Upper lobe of left lung (tissue), 6 donors: ENCODE results near the gene DIP2A. TPM values are rescaled to one million over a fixed set of nuclear protein-coding genes. Genes with fewer than 3 reads are reported as not detected.
A peak's percentile ranks its signal among the peaks of the same experiment; 100 is the strongest.

Experiments
- ATAC-seq, 2 donors: fragments of 200-7000 bp; cut with Tn5 transposase; one replicate each; pipeline ENCODE4 v1.9.1; 2022; ENCODE audit warnings: mild to moderate bottlenecking in 2 of 2, moderate library complexity in 2 of 2; ENCODE audit not compliant: low FRiP score in 2 of 2
- DNase-seq, 2 donors: peaks; one replicate each; pipeline ENCODE4 v3.0.0-alpha.2; 2019 to 2020
- H3K27ac ChIP-seq, 4 donors: fragments of 200-600 bp; sonication (generic); one replicate each; pipeline ENCODE4 v1.5.1; 2016 to 2019
- H3K27me3 ChIP-seq, 4 donors: fragments of 200-600 bp; sonication (generic); one replicate each; pipeline ENCODE4 v1.5.1; 2017 to 2019
- H3K36me3 ChIP-seq, 4 donors: fragments of 200-600 bp; sonication (generic); one replicate each; pipeline ENCODE4 v1.5.1; 2016 to 2019
- H3K4me1 ChIP-seq, 4 donors: fragments of 200-600 bp; sonication (generic); one replicate each; pipeline ENCODE4 v1.5.1; 2018 to 2019
- H3K4me3 ChIP-seq, 4 donors: fragments of 200-600 bp; sonication (generic); one replicate each; pipeline ENCODE4 v1.5.1; 2017 to 2019; ENCODE audit warnings: mild to moderate bottlenecking in 2 of 4, moderate library complexity in 1 of 4
- H3K9me3 ChIP-seq, 4 donors: fragments of 200-600 bp; sonication (generic); one replicate each; pipeline ENCODE4 v1.5.1; 2018 to 2019
- EP300 ChIP-seq, 4 donors: sonication (generic); formaldehyde crosslinking; IDR thresholded peaks; one replicate each; pipeline ENCODE4 v1.5.1; 2017; ENCODE audit warnings: antibody characterized with exemption in 4 of 4, control low read depth in 2 of 4
- POLR2A ChIP-seq, 4 donors: fragments of 450-650 bp; IDR thresholded peaks; one replicate each; pipeline ENCODE4 v1.5.1; 2016 to 2017; ENCODE audit warnings: antibody characterized with exemption in 4 of 4, mild to moderate bottlenecking in 2 of 4
- POLR2AphosphoS5 ChIP-seq, 2 donors: sonication (generic); formaldehyde crosslinking; IDR thresholded peaks; one replicate each; pipeline ENCODE4 v1.5.1; 2017; ENCODE audit warnings: antibody characterized with exemption in 2 of 2
- WGBS, 2 donors: methylation state at CpG; one replicate each; pipeline ENCODE4 v1.1.5; 2017 to 2018; 5-methylcytosine and 5-hydroxymethylcytosine counted together
- total RNA-seq, 6 donors: library from RNA; depleted of rRNA in 4 of 6; stranded (reverse); fragments of >200 nt in 4 of 6; gene quantifications; one replicate each; pipeline versions ENCODE4 v1.1.0 to v1.2.1, GENCODE V29; 2016 to 2021
- TF ChIP-seq, protein P1 (sequence below), 6 experiments: fragments of 450-650 bp in 4 of 6; fragments of 200-600 bp in 2 of 6; sonication (generic) in 2 of 6; IDR thresholded peaks; one replicate each; pipeline ENCODE4 v1.5.1; 2016 to 2019; ENCODE audit warnings: antibody characterized with exemption in 6 of 6
- donor health status: DM: no; HTN: no; CAD: no; lungs with moderate emphysema.
- donor health status: DM: no; HTN: yes; CAD: no; lungs with severe emphysema.

Gene DIP2A
- total RNA-seq, 6 donors from 2014 or later: 22.6 to 144 (median 43.0) TPM

DNA sequence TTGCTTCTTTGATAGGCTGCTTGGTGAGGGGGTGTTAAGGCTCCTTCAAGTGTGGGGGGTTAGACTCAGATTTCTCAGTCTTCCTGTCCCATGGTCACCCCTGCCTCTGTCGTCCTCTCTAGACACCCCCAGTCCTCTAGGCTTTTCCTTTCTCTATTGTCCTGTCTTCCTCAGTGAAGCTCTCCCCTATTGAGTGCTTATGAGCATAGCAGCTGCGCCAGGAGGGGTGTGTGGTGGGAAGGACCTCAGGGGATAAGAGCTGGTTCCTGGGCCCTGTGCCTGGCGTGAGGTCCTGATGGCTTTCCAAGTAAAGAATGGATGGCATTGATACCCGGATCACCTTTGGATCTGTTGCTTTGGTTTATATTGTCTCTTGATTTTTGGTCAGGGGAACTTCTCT, 69.1 kb downstream of the DIP2A start:
- H3K36me3 ChIP-seq: peaks cover 0 to 43% (median 13%) of the 10 kb centered on the region in 4 donors
- no peaks in the 10 kb centered on the region for H3K9me3 ChIP-seq
- TF ChIP-seq POLR2AphosphoS5 (IDR thresholded peaks at IDR 0.05) (no peak), POLR2A (IDR thresholded peaks at IDR 0.05) (no peak), EP300 (IDR thresholded peaks at IDR 0.05) (no peak)
- TF ChIP-seq, protein P1, sequence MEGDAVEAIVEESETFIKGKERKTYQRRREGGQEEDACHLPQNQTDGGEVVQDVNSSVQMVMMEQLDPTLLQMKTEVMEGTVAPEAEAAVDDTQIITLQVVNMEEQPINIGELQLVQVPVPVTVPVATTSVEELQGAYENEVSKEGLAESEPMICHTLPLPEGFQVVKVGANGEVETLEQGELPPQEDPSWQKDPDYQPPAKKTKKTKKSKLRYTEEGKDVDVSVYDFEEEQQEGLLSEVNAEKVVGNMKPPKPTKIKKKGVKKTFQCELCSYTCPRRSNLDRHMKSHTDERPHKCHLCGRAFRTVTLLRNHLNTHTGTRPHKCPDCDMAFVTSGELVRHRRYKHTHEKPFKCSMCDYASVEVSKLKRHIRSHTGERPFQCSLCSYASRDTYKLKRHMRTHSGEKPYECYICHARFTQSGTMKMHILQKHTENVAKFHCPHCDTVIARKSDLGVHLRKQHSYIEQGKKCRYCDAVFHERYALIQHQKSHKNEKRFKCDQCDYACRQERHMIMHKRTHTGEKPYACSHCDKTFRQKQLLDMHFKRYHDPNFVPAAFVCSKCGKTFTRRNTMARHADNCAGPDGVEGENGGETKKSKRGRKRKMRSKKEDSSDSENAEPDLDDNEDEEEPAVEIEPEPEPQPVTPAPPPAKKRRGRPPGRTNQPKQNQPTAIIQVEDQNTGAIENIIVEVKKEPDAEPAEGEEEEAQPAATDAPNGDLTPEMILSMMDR (IDR thresholded peaks at IDR 0.05): no peak
- 89 to 98% methylated on average over 4 of the region's 4 CpGs for WGBS, 2 donors
- ATAC-seq: no peak
- H3K27ac ChIP-seq: no peak overlapping the region
- H3K4me3 ChIP-seq: no peak overlapping the region
- H3K27me3 ChIP-seq: no peaks in the 10 kb centered on the region
- DNase-seq: no peak
- H3K4me1 ChIP-seq: no peaks in the 10 kb centered on the region

DNA sequence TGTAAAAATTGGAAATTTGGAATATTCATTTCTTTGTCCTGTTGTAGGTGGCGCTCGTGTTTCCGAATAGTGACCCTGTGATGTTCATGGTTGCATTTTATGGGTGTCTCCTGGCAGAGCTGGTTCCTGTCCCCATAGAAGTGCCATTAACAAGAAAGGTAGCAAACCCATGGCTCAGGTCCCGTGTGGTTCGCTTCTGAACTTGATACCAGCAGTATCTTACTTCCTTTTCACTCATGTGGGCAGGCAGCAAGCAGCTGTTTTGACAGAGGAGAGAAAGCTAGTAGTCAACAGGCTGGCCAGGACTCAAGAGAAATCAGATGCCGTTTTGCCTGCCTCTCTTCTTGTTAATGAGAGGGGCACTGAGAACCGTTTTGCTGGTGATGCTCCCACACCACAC, 73.4 kb downstream of the DIP2A start:
- peaks cover 0 to 67% (median 37%) of the 10 kb centered on the region in 4 donors for H3K36me3 ChIP-seq

DNA sequence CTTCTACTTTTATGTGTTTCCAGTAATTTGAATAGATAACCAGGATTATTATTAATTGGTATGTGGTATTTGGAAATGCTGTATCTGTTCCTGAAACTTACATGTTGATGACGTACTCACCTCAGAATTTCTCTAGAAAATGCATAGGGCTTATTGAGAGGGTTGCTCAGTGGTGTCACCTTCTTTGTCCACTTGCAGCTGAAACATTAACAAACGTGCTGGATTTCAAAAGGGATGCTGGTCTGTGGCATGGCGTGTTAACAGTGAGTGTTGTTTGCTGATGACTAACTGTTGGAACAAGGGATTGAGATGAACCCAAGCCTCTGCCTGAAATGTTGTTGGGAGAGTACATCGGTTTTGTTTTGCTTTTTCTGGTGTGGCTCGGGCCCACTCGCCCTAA, 78.3 kb downstream of the DIP2A start:
- peak overlapping the region in 1 of 4 donors; percentile 24 for H3K27ac ChIP-seq
- ATAC-seq (no peak), DNase-seq (no peak)
- TF ChIP-seq POLR2AphosphoS5 (IDR thresholded peaks at IDR 0.05) (no peak), POLR2A (IDR thresholded peaks at IDR 0.05) (no peak), EP300 (IDR thresholded peaks at IDR 0.05) (no peak)
- TF ChIP-seq, protein P1 (IDR thresholded peaks at IDR 0.05): no peak
- peaks cover 0 to 6% (median 0%) of the 10 kb centered on the region in 4 donors for H3K4me1 ChIP-seq
- peaks cover 10 to 84% (median 66%) of the 10 kb centered on the region in 4 donors for H3K36me3 ChIP-seq
- no peaks in the 10 kb centered on the region for H3K9me3 ChIP-seq
- no peaks in the 10 kb centered on the region for H3K27me3 ChIP-seq
- no peak overlapping the region for H3K4me3 ChIP-seq
- 78 to 93% methylated on average over 6 of the region's 6 CpGs for WGBS, 2 donors

More for the DNA sequence above, 73.4 kb downstream of the DIP2A start:
- TF ChIP-seq POLR2A (IDR thresholded peaks at IDR 0.05) (no peak), POLR2AphosphoS5 (IDR thresholded peaks at IDR 0.05) (no peak), EP300 (IDR thresholded peaks at IDR 0.05) (no peak)
- TF ChIP-seq, protein P1 (IDR thresholded peaks at IDR 0.05): no peak
- DNase-seq (no peak), ATAC-seq (no peak)
- 69 to 93% methylated on average over 7 of the region's 7 CpGs for WGBS, 2 donors
- Histone ChIP-seq H3K4me3 (no peak overlapping the region), H3K4me1 (peaks cover 0 to 6% (median 0%) of the 10 kb centered on the region in 4 donors), H3K9me3 (no peaks in the 10 kb centered on the region), H3K27me3 (no peaks in the 10 kb centered on the region), H3K27ac (no peak overlapping the region)

DNA sequence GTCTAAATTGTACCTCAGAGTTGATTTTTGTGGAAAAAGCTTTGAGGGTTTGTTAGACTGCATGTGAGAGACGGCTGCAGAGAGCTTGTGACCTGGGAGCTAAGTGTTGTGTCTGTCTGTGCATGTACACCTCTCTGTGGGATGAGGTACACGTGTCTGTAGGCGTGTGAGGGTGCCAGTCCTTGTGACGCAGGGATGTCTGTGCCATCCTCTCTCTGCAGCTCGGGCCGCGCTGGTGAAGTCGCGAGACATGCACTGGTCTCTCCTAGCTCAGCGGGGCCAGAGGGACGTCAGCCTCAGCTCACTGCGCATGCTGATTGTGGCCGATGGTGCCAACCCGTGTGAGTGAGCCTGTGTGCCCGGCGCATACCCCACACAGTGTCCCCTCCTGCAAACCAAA, 79.6 kb downstream of the DIP2A start:
- peaks cover 0 to 6% (median 0%) of the 10 kb centered on the region in 4 donors for H3K4me1 ChIP-seq
- H3K9me3 ChIP-seq: no peaks in the 10 kb centered on the region
- no peak for TF ChIP-seq POLR2AphosphoS5 (IDR thresholded peaks at IDR 0.05)
- TF ChIP-seq, protein P1 (IDR thresholded peaks at IDR 0.05): no peak
- TF ChIP-seq POLR2A (IDR thresholded peaks at IDR 0.05): no peak
- TF ChIP-seq EP300 (IDR thresholded peaks at IDR 0.05): no peak
- peaks cover 16 to 85% (median 74%) of the 10 kb centered on the region in 4 donors for H3K36me3 ChIP-seq
- DNase-seq (no peak), ATAC-seq (no peak)
- WGBS, 2 donors: 95 to 97% methylated on average over 15 to 16 of the region's 16 CpGs
- no peak overlapping the region for H3K27ac ChIP-seq
- no peaks in the 10 kb centered on the region for H3K27me3 ChIP-seq
- no peak overlapping the region for H3K4me3 ChIP-seq
